Large intestine (tissue), 3 donors: ENCODE data around the gene OTUD5. TPM values are rescaled to one million over a fixed set of nuclear protein-coding genes. Genes with fewer than 3 reads are reported as not detected.

ENCODE experiments used
- DNase-seq, 2 donors: peaks; one replicate each; pipeline versions ENCODE4 v3.0.0 to v3.0.0-alpha.2; 2013
- H3K27ac ChIP-seq: one replicate; pipeline ENCODE4 v1.5.1; 2013; ENCODE audit warnings: low read length
- H3K27me3 ChIP-seq: 2 replicates; pipeline ENCODE4 v1.6.1; 2013; ENCODE audit warnings: low read length; ENCODE audit not compliant: control insufficient read depth, insufficient read depth
- H3K36me3 ChIP-seq: 2 replicates; pipeline ENCODE4 v1.6.1; 2013; ENCODE audit warnings: low read length; ENCODE audit not compliant: control insufficient read depth, insufficient read depth
- H3K4me1 ChIP-seq: one replicate; pipeline ENCODE4 v1.6.1; 2013; ENCODE audit warnings: low read length; ENCODE audit not compliant: control insufficient read depth, insufficient read depth
- H3K4me3 ChIP-seq: one replicate; pipeline ENCODE4 v1.5.1; 2013; ENCODE audit warnings: low read length
- H3K9me3 ChIP-seq: one replicate; pipeline ENCODE4 v1.6.1; 2013; ENCODE audit warnings: mild to moderate bottlenecking, low read depth, low read length, moderate library complexity; ENCODE audit not compliant: control insufficient read depth
- WGBS: methylation state at CpG from one replicate; pipeline ENCODE4 v1.1.5; 2013; ENCODE audit warnings: low lambda C conversion rate; ENCODE audit not compliant: insufficient coverage; 5-methylcytosine and 5-hydroxymethylcytosine counted together
- polyA plus RNA-seq: library from polyadenylated mRNA; unstranded; fragments of 120-200 nt; gene quantifications from one replicate; pipeline ENCODE4 v1.2.1, GENCODE V29; 2013

The OTUD5 gene
- polyA plus RNA-seq, 1 donor, result 46.9 TPM

DNA sequence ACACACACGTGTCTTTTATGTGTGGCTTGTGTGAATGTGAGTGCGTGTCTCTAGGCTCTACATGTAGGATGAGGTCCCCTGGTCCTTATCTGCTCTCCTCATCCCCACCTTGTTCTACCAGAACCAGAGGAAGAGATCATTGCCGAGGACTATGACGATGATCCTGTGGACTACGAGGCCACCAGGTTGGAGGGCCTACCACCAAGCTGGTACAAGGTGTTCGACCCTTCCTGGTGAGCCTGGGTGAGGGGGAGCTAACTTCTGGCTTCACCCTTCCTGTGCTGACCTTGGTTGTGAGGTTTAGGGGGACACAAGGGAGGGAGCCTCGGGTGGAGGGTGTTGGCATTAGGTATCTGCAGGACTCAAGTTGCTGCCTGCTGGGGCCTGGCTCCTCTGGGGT is 56.3 kb downstream of the OTUD5 start:
- H3K27me3 ChIP-seq, result no peaks in the 10 kb centered on the region
- H3K4me1 ChIP-seq, result peaks cover 5% of the 10 kb centered on the region
- peaks cover 33% of the 10 kb centered on the region for H3K36me3 ChIP-seq
- no peak overlapping the region for H3K4me3 ChIP-seq
- no peak overlapping the region for H3K27ac ChIP-seq
- WGBS, result no CpG with 5 or more reads among the region's 7 CpGs
- no peaks in the 10 kb centered on the region for H3K9me3 ChIP-seq
- no peak for DNase-seq

DNA sequence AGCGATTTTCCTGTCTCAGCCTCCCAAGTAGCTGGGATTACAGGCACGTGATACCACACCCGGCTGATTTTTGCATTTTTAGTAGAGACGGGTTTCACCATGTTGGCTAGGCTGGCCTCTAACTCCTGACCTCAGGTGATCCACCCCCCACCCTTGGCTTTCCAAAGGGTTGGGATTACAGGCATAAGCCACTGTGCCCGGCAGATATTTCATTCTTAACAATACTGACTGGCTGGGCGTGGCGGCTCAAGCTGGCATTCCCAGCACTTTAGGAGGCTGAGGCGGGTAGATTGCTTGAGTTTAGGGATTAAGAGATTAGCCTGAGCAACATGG is 58.4 kb downstream of the OTUD5 start:
- H3K9me3 ChIP-seq, result no peaks in the 10 kb centered on the region
- no peak overlapping the region for H3K27ac ChIP-seq
- no peaks in the 10 kb centered on the region for H3K27me3 ChIP-seq
- peaks cover 35% of the 10 kb centered on the region for H3K36me3 ChIP-seq
- no peak overlapping the region for H3K4me3 ChIP-seq
- no peak for DNase-seq
- peaks cover 5% of the 10 kb centered on the region for H3K4me1 ChIP-seq
- WGBS, result no CpG with 5 or more reads among the region's 8 CpGs

DNA sequence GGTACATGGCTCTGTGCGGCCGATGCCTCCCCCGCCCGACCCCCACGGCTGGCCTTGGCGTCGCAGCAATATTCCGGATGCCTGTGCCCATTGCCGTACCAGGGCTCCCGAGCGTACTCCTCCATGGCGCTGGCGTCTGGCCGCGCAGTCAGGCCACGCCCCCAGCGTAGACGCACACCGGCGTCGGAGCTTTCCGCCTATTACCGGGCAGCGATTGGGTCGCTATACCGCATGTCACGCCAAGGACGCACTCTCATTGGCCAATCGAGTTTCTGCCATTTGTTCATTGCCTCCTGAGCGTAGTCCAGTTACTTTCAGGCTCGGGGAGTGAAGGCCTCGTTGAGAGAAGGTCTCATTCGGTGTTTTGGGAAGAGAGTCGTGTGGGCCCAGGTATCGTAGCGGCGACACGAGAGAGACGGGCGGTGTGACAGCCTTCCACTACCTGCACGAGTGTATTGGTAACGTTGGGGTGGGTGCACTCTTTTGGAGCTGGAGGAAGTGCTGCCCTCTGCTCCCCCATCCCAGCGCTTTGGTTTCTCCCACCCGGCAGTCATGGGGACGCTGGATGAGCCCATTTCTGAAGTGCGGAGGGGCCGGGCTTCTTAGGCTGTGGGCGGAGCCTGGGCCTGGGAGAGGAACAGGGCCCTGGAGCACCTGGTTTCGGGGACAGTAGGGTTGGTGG is 59.6 kb downstream of the OTUD5 start, which contains the start of the genes PQBP1 and TIMM17B:
PQBP1 (plus strand) TSS at position 306 of the 682 bp plus-strand sequence. CDS start 580 bp downstream, outside the sequence.
TIMM17B (minus strand) TSS at position 144 of the 682 bp plus-strand sequence; CDS start at position 125, 19 bp downstream.
- DNase-seq, result peak; percentile 95 to 97
- H3K4me1 ChIP-seq, result peaks cover 5% of the 10 kb centered on the region
- H3K4me3 ChIP-seq, result peak within 1 kb of the TSS; percentile 84
- WGBS, result no CpG with 5 or more reads among the region's 49 CpGs
- H3K36me3 ChIP-seq, result peaks cover 46% of the 10 kb centered on the region
- H3K27me3 ChIP-seq, result no peaks in the 10 kb centered on the region
- H3K9me3 ChIP-seq, result no peaks in the 10 kb centered on the region
- peak within 1 kb of the TSS; percentile 96 for H3K27ac ChIP-seq

DNA sequence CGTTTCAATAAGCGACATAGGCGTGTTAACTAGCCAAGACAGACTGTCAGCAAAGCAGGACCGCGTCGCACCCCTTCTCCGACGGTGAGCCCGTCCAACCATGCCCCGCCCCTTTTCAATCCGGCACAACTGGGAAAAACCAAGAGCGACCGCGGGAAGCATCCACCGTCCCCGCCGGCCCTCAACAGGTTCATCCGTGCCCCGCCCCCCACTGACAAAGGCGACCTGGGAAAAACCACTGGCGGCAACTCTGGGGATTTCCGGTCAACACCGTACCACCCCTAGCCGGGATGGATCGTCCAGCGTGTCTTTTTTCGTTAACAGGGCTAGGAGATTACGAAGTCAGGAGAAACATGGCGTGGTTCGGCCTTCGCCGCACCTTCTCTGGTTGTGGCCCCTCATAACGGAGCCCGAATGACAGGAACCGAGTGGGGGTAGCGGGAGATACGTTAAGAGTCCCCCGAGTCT is 60.2 kb downstream of the OTUD5 start:
- H3K36me3 ChIP-seq, result peaks cover 43% of the 10 kb centered on the region
- H3K4me3 ChIP-seq, result peak overlapping the region; percentile 84
- H3K27me3 ChIP-seq, result no peaks in the 10 kb centered on the region
- DNase-seq, result peak; percentile 68 to 82
- H3K27ac ChIP-seq, result peak overlapping the region; percentile 96
- WGBS, result no CpG with 5 or more reads among the region's 38 CpGs
- peaks cover 5% of the 10 kb centered on the region for H3K4me1 ChIP-seq
- no peaks in the 10 kb centered on the region for H3K9me3 ChIP-seq

DNA sequence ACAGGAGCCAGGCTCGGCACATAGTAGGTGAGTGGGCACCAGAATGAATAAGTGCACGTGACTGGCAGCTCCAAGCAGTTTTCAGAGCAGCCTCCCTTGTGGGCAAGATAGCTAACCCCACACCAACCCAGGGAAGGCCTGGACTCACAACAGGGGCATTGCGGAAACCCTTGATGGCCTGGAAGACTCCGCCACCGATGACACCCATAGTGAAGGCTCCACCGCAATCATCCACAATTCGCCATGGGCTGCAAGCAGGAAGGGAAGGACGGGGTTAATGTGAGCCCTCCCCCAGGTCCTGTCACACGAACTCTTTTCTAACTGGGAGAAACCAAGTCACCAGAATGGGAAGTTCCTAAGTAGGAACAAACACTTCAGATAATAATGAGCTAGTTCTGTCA is 60.8 kb downstream of the OTUD5 start:
- peak overlapping the region; percentile 96 for H3K27ac ChIP-seq
- H3K27me3 ChIP-seq, result no peaks in the 10 kb centered on the region
- H3K4me1 ChIP-seq, result peaks cover 10% of the 10 kb centered on the region
- no peak for DNase-seq
- no CpG with 5 or more reads among the region's 9 CpGs for WGBS
- peak overlapping the region; percentile 84 for H3K4me3 ChIP-seq
- no peaks in the 10 kb centered on the region for H3K9me3 ChIP-seq
- peaks cover 37% of the 10 kb centered on the region for H3K36me3 ChIP-seq

DNA sequence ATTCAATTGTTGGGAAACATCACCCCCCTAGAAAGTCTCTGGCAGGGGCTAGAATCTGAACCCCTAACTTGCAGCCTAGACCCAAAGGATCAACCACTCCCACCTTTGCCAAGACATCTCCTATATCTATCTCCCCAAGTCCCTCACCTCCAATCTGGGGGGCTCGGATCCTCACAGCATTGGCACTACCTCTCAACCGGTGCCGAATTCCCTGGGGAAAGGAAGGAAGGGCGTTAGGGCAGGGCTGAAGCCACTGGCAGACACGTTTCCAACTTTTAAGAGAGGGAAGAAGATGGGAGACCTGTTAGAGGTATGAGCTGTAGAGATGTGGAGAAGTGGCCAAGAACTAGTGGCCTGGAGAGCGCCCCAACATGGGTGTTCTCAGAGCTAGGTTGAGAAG is 62.5 kb downstream of the OTUD5 start:
- Histone ChIP-seq H3K4me3 (no peak overlapping the region), H3K9me3 (no peaks in the 10 kb centered on the region), H3K27me3 (no peaks in the 10 kb centered on the region), H3K36me3 (peaks cover 29% of the 10 kb centered on the region), H3K4me1 (peaks cover 10% of the 10 kb centered on the region), H3K27ac (no peak overlapping the region)
- no peak for DNase-seq
- no CpG with 5 or more reads among the region's 6 CpGs for WGBS

DNA sequence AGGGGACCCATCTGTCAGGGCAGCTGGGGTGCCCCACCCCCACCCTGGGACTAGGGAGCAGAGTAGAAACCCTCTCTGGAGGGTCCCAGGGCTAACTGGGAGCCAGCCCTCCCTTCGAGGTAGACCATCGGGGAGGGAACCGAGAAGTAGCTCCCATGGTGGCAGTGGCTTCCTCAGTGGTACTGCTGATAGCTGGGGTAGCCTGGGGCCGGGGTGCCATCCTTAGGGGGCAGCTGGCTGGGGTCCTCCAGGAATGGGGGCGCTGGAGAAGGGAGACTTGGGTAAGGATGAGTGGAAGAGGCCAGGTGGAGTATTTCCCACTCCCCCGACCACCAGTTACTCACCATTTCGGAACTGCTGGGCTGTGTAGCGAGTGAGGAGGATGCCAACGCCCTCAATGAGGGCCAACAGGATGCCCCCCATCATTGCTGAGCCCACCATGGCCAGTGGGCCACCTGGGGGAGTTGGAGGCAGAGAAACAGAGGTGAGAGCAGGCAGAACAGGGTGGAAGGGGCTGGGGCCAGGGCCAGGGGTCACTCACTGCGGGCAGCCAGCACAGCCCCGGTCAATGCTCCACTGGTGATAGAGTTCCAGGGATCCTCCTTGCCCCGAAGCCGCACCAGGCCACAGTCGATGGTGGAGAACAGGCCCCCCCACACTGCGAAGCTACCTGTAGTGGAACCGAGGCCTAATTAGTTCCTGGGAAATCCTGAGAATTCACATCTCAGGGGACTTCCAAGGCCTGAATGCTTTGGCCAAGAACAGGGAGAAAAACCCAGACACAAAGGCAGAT is 63.7 kb downstream of the OTUD5 start:
- Histone ChIP-seq H3K36me3 (peaks cover 26% of the 10 kb centered on the region), H3K4me1 (peaks cover 10% of the 10 kb centered on the region), H3K27me3 (no peaks in the 10 kb centered on the region), H3K27ac (no peak overlapping the region), H3K4me3 (no peak overlapping the region), H3K9me3 (no peaks in the 10 kb centered on the region)
- no CpG with 5 or more reads among the region's 16 CpGs for WGBS
- no peak for DNase-seq

DNA sequence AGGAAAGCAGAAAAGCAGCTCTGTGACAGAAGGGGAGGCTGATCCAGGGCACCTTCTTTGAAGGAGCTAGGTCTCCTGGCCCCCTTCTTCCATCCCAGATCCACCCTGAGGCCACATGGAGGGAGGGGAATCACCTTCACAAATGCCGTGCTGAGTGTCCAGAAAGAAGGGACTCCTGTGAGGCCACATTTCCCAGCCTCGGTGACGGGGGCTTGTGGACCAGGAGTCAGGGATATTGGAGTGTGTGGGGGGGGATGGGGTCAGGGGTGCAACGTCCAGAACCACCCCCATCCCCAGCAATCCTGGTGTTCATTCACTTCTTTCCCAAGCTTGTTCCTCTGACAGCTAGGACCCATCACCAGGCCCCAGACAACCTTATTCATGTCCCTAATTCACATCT is 64.5 kb downstream of the OTUD5 start:
- Histone ChIP-seq H3K4me1 (peaks cover 10% of the 10 kb centered on the region), H3K36me3 (peaks cover 26% of the 10 kb centered on the region), H3K27me3 (no peaks in the 10 kb centered on the region), H3K27ac (no peak overlapping the region), H3K9me3 (no peaks in the 10 kb centered on the region), H3K4me3 (no peak overlapping the region)
- no peak for DNase-seq
- no CpG with 5 or more reads among the region's 4 CpGs for WGBS

DNA sequence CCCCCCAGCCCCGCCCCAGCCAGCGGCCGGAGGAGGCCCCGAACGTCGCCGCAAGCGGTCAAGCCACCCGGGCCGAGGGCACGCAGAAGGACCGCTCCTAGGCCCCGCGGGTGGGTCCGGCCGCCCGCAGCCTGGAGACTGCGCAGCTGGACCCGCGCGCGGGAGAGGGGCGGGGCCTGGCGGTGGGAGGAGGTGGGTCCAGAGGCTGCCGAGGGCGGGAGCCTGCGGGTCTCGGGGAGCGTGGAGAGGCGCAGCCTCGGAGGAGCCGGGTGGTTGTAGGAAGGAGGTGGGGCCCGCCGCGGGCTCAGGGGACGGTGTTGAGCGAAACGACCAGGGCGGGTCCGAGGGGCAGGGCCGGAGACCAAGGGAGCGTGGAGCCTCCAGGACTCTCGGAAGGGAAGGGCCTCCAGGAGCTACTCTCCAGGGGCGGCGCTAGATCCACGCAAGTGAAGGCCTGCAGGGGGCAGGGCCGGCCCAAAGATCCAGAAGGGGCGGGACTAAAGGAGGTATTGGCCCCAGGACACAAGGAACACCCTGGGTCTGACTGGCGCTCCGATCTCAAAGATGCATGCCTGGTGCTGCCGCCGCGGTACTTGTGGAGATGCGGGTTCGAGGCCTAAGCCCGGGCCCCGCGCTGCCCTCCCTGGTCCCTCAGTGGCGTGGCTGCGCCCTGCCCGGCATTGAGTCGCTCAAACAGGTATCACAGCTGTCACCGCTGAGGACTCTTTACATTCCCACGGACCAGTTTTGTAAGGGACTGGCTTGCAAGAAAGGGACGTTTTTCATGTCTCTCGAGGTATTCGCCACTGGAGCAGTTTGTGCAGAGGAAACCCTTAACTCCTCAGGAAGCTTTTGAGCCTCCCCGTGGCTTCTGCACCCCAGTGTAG is 65.8 kb downstream of the OTUD5 start:
- peak; percentile 86 to 92 for DNase-seq

DNA sequence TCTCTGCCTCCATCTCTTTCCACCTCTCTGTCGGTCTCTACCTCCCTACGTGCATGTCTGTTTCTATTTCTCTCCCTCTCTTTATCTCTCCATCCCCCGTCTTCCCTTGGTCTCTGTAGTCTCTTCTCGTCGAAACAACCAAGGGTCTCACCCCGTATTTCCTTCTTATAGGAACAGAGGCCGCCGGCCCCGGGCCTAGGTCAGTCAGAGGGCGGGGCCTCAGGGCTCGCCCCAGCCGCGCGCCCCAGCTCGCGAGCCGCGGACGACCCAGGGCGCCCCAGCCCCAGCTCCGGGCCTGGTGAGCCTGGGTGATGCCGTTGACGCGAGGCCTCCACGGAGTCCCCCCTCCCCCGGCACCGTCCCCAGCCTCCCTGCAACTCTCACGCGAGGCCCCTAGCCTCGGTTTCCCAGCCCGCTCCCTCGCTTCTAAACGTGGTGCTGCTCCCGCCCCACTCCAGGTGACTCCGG is 66.4 kb downstream of the OTUD5 start:
- no peaks in the 10 kb centered on the region for H3K9me3 ChIP-seq
- H3K27ac ChIP-seq, result peak overlapping the region; percentile 56
- H3K4me3 ChIP-seq, result peak overlapping the region; percentile 55
- peaks cover 5% of the 10 kb centered on the region for H3K4me1 ChIP-seq
- H3K36me3 ChIP-seq, result peaks cover 26% of the 10 kb centered on the region
- no peak for DNase-seq
- 0% methylated on average over 2 of the region's 35 CpGs for WGBS
- H3K27me3 ChIP-seq, result no peaks in the 10 kb centered on the region

More for the DNA sequence above, 65.8 kb downstream of the OTUD5 start:
- H3K4me3 ChIP-seq, result peak overlapping the region; percentile 55
- no peaks in the 10 kb centered on the region for H3K9me3 ChIP-seq
- peaks cover 26% of the 10 kb centered on the region for H3K36me3 ChIP-seq
- no peaks in the 10 kb centered on the region for H3K27me3 ChIP-seq
- whole genome bisulfite sequencing, result no CpG with 5 or more reads among the region's 68 CpGs
- H3K27ac ChIP-seq, result peak overlapping the region; percentile 56
- H3K4me1 ChIP-seq, result peaks cover 10% of the 10 kb centered on the region
